IPS-20b (cell line): ENCODE measurements around the gene GON7.
"Not testable (repeated sequence)": the region's sequence is repeated elsewhere in the genome, so short reads cannot be mapped to it uniquely, and the experiment has no call there.

Experiments
- H3K27ac ChIP-seq: one replicate; pipeline ENCODE4 v1.5.1; 2013; ENCODE audit warnings: low read length
- H3K27me3 ChIP-seq: 2 replicates; pipeline ENCODE4 v1.6.1; 2013; ENCODE audit warnings: mild to moderate bottlenecking, low read length, inconsistent platforms; ENCODE audit not compliant: insufficient read depth
- H3K36me3 ChIP-seq: 2 replicates; pipeline ENCODE4 v1.6.1; 2013; ENCODE audit warnings: low read depth, mild to moderate bottlenecking, inconsistent platforms, low read length, moderate library complexity; ENCODE audit not compliant: insufficient read depth
- H3K4me1 ChIP-seq: 2 replicates; pipeline ENCODE4 v1.6.1; 2013; ENCODE audit warnings: mild to moderate bottlenecking, control low read depth, inconsistent platforms, low read length, moderate library complexity; ENCODE audit not compliant: insufficient read depth
- H3K4me3 ChIP-seq: 2 replicates; pipeline ENCODE4 v1.5.1; 2013; ENCODE audit warnings: mild to moderate bottlenecking, low read length, inconsistent platforms
- H3K9ac ChIP-seq: 2 replicates; pipeline ENCODE4 v1.6.1; 2013; ENCODE audit warnings: low read depth, mild to moderate bottlenecking, inconsistent platforms, low read length, moderate library complexity
- H3K9me3 ChIP-seq: 2 replicates; pipeline ENCODE4 v1.6.1; 2013; ENCODE audit warnings: mild to moderate bottlenecking, low read depth, low read length, inconsistent platforms; ENCODE audit not compliant: insufficient read depth

Gene GON7

GRCh38 chr14:93168610-93169009, 38.3 kb downstream of the GON7 start:
- H3K27me3 ChIP-seq, H3K27ac ChIP-seq, H3K4me3 ChIP-seq, H3K4me1 ChIP-seq, H3K9me3 ChIP-seq, H3K9ac ChIP-seq, H3K36me3 ChIP-seq: not testable (repeated sequence)

GRCh38 chr14:93165271-93166265, 41.3 kb downstream of the GON7 start:
- H3K27ac ChIP-seq, H3K9ac ChIP-seq, H3K4me3 ChIP-seq, H3K9me3 ChIP-seq, H3K36me3 ChIP-seq, H3K4me1 ChIP-seq, H3K27me3 ChIP-seq: not testable (repeated sequence)

- no peaks in the 10 kb centered on the region for H3K36me3 ChIP-seq
- H3K27ac ChIP-seq: no peak overlapping the region
- no peaks in the 10 kb centered on the region for H3K27me3 ChIP-seq
- no peaks in the 10 kb centered on the region for H3K9me3 ChIP-seq
- H3K4me3 ChIP-seq: no peak overlapping the region
- peaks cover 6% of the 10 kb centered on the region; the same call in 1 of the 2 replicates for H3K4me1 ChIP-seq
- no peak overlapping the region for H3K9ac ChIP-seq
Observed at GRCh38 chr14:93163564-93163963, 43.3 kb downstream of the GON7 start.

- H3K9ac ChIP-seq: no peak overlapping the region
- no peak overlapping the region for H3K4me3 ChIP-seq
- no peak overlapping the region for H3K27ac ChIP-seq
- no peaks in the 10 kb centered on the region for H3K36me3 ChIP-seq
- no peaks in the 10 kb centered on the region for H3K27me3 ChIP-seq
- H3K9me3 ChIP-seq: no peaks in the 10 kb centered on the region
- peaks cover 6% of the 10 kb centered on the region; the same call in 1 of the 2 replicates for H3K4me1 ChIP-seq
Observed at GRCh38 chr14:93161411-93161940, 45.4 kb downstream of the GON7 start.

DNA sequence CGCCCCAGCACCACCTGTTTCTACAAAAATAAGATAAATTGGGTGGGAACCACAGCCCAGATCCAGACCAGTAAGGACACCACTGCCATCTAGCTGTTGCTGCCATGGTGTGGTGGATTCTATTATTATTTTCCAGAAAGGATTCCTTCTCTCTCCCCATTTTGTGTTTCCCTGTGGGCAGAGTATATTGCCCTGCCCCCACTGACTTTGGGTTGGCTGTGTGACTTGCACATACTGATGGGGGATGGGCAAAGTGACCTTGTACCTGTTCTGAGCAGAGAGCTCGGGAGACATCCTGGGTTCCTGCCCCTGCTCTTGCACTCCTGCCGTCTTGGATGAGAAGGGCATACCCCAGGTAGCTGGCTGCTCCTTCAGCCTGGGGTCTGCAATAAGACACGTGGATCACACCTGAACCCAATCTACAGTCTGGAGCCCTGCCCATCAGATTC, 46.5 kb downstream of the GON7 start:
- Histone ChIP-seq H3K4me3 (no peak overlapping the region), H3K36me3 (no peaks in the 10 kb centered on the region), H3K4me1 (peaks cover 6% of the 10 kb centered on the region; the same call in 1 of the 2 replicates), H3K9ac (no peak overlapping the region), H3K9me3 (no peaks in the 10 kb centered on the region), H3K27me3 (no peaks in the 10 kb centered on the region), H3K27ac (no peak overlapping the region)

DNA sequence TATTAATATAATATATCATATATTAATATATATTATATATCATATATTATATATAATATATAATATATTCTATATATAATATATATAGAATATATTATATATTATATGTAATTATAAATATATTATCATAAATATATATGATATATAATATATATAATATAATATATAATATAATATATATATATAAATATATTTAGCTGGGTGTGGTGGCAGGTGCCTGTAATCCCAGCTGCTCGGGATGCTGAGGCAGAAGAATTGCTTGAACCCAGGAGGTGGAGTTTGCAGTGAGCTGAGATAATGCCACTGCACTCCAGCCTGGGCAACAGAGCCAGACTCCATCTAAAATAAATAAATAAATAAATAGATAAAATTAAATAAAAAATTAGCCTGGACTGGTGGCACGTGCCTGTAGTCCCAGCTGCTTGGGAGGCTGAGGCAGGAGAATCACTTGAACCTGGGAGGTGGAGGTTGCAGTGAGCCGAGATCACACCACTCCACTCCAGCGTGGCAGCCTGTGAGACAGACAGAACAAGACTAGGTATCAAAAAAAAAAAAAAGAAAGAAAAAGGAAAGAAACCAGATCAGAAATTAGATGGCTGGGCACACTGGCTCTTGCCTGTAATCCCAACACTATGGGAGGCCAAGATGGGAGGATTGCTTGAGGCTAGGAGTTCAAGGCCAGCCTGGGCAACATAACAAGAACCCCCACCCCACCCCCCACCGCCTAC, 47.1 kb downstream of the GON7 start:
- not testable (repeated sequence) for H3K27ac ChIP-seq, H3K9ac ChIP-seq, H3K27me3 ChIP-seq, H3K4me3 ChIP-seq, H3K9me3 ChIP-seq, H3K36me3 ChIP-seq, H3K4me1 ChIP-seq

GRCh38 chr14:93158349-93158748, 48.5 kb downstream of the GON7 start:
- H3K27me3 ChIP-seq, H3K4me3 ChIP-seq, H3K27ac ChIP-seq, H3K9ac ChIP-seq, H3K9me3 ChIP-seq, H3K36me3 ChIP-seq, H3K4me1 ChIP-seq: not testable (repeated sequence)

DNA sequence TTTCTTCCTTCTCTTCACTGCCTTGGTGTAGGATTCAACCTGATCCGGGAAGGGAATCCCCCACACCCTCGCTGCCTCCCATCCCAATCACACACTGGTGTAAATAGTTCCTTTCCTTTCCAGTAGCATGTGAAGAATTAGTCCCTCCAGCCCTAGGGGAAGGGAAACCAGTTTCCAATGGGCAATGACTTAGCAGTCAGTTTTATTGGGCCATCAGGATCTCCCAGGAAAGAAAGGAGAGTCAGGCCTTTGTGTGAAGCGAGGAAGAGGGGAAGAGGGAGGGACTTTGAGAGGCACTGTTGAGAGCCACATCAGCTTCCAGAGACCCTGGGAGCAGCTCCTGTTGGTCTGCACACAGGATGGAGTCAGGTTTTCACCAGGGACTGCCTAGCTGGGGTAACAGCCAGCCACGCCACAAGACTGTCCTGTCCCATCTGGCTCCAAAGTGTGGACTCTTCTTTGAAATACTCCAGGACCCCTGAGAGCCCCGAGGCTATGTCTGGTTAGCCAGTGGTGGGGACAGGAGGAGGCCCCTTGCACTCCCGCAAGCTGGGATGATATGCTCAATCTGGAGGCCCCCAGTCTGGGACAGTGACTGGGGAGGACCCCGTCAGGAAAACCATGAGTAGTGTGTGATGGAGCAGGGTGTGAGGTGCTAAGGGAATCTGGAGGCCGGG, 50.0 kb downstream of the GON7 start:
- H3K27me3 ChIP-seq: no peaks in the 10 kb centered on the region
- H3K9ac ChIP-seq: no peak overlapping the region
- peaks cover 6% of the 10 kb centered on the region; the same call in 1 of the 2 replicates for H3K4me1 ChIP-seq
- H3K27ac ChIP-seq: no peak overlapping the region
- no peaks in the 10 kb centered on the region for H3K36me3 ChIP-seq
- no peak overlapping the region for H3K4me3 ChIP-seq
- no peaks in the 10 kb centered on the region for H3K9me3 ChIP-seq

DNA sequence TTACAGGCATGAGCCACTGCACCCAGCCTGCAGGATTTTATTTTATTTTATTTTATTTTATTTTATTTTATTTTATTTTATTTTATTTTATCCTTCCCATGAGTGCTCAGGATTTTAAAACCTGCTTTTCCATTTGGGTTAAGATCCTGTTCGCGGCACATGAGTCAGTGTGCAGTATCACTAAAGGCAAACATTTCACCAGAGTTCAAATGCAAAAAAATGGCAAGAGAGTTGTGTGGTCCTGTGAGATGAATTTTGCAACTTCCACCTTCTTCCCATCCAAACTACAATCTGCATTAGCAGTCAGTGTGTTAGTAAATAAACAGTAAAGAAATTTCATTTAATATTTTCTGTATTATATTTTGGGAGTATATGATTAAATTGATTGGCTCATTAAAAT, 51.2 kb downstream of the GON7 start:
- Histone ChIP-seq H3K27me3 (no peaks in the 10 kb centered on the region), H3K9ac (no peak overlapping the region), H3K4me3 (no peak overlapping the region), H3K4me1 (peaks cover 4% of the 10 kb centered on the region; the same call in 1 of the 2 replicates), H3K9me3 (no peaks in the 10 kb centered on the region), H3K36me3 (no peaks in the 10 kb centered on the region), H3K27ac (no peak overlapping the region)

DNA sequence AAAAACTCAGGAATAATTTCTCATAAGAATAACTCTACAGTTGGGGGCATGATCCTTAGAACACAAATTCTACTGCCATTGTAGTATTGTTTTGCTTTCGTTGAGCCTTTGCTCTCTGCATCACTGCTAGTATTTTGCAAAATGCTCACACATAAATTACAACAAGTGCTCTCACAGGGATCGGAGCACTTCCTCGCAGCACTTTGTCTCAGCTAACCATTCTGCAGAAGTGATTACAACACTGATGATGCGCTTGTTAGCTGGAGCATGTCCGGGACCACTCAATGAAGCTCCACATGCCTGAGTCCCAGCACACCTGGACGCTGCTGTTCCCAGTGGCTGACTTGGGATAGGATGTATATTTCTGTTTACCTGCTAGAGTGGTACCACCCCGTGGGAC, 53.7 kb downstream of the GON7 start:
- Histone ChIP-seq H3K4me3 (no peak overlapping the region), H3K27me3 (no peaks in the 10 kb centered on the region), H3K9ac (no peak overlapping the region), H3K4me1 (no peaks in the 10 kb centered on the region; the same call in 1 of the 2 replicates), H3K27ac (no peak overlapping the region), H3K9me3 (no peaks in the 10 kb centered on the region), H3K36me3 (no peaks in the 10 kb centered on the region)
